ENCODE measurements around the gene DOHH. TPM values are rescaled to one million over a fixed set of nuclear protein-coding genes. Genes with fewer than 3 reads are reported as not detected.

The DOHH gene
- total RNA-seq, 1 donor from 2014 or later, result 13.6 TPM

- Mint-ChIP-seq H3K4me1 (no peaks in the 10 kb centered on the region), H3K27ac (no peak overlapping the region), H3K36me3 (ENCODE audit: low read depth) (peaks cover 44% of the 10 kb centered on the region), H3K27me3 (no peaks in the 10 kb centered on the region), H3K4me3 (no peak overlapping the region), H3K9me3 (no peaks in the 10 kb centered on the region)
- DNase-seq (no peak), ATAC-seq (ENCODE audit: low read depth) (no peak)
- intact Hi-C loops (cut with micrococcal nuclease), result no loop called here
- TF ChIP-seq CTCF (IDR thresholded peaks at IDR 0.05), result no peak
- POLR2A ChIA-PET, result no interaction called here
- CTCF ChIA-PET, result no interaction called here
Observed at GRCh38 chr19:3538258-3538929, 37.9 kb upstream of the DOHH start.

- ChIA-PET CTCF (no interaction called here), POLR2A (interaction anchor here (0.9 kb wide), 1 partner anchor 21 kb away, joined by 6 read pairs; no protein-coding TSS in a partner anchor)
- H3K9me3 Mint-ChIP-seq, result no peaks in the 10 kb centered on the region
- ATAC-seq (ENCODE audit: low read depth) (no peak), DNase-seq (no peak)
- intact Hi-C loops (cut with micrococcal nuclease), result no loop called here
- peaks cover 48% of the 10 kb centered on the region for H3K36me3 Mint-ChIP-seq (ENCODE audit: low read depth)
- no peak overlapping the region for H3K27ac Mint-ChIP-seq
- no peaks in the 10 kb centered on the region for H3K27me3 Mint-ChIP-seq
- TF ChIP-seq CTCF (IDR thresholded peaks at IDR 0.05), result no peak
- H3K4me1 Mint-ChIP-seq, result no peaks in the 10 kb centered on the region
- no peak overlapping the region for H3K4me3 Mint-ChIP-seq
Observed at GRCh38 chr19:3537438-3538240, 37.2 kb upstream of the DOHH start.

- no peaks in the 10 kb centered on the region for H3K27me3 Mint-ChIP-seq
- no peaks in the 10 kb centered on the region for H3K9me3 Mint-ChIP-seq
- POLR2A ChIA-PET, result interaction anchor here (0.6 to 0.9 kb wide), 3 partner anchors 21 to 228 kb away, joined by 3 to 7 read pairs (median 6); partner anchors contain the start of gene DOHH
- ATAC-seq (ENCODE audit: low read depth), result no peak
- CTCF ChIA-PET, result no interaction called here
- no peak overlapping the region for H3K27ac Mint-ChIP-seq
- intact Hi-C loops (cut with micrococcal nuclease), result no loop called here
- TF ChIP-seq CTCF (IDR thresholded peaks at IDR 0.05), result no peak
- peaks cover 49% of the 10 kb centered on the region for H3K36me3 Mint-ChIP-seq (ENCODE audit: low read depth)
- no peak for DNase-seq
- H3K4me3 Mint-ChIP-seq, result no peak overlapping the region
- no peaks in the 10 kb centered on the region for H3K4me1 Mint-ChIP-seq
Observed at GRCh38 chr19:3537101-3537437, 36.6 kb upstream of the DOHH start.

- DNase-seq (no peak), ATAC-seq (ENCODE audit: low read depth) (no peak)
- no peaks in the 10 kb centered on the region for H3K27me3 Mint-ChIP-seq
- no peaks in the 10 kb centered on the region for H3K4me1 Mint-ChIP-seq
- no peaks in the 10 kb centered on the region for H3K9me3 Mint-ChIP-seq
- intact Hi-C loops (cut with micrococcal nuclease), result no loop called here
- CTCF ChIA-PET, result no interaction called here
- H3K4me3 Mint-ChIP-seq, result no peak overlapping the region
- no peak overlapping the region for H3K27ac Mint-ChIP-seq
- POLR2A ChIA-PET, result interaction anchor here (0.6 to 0.8 kb wide), 2 partner anchors 36 to 229 kb away, joined by 3 to 7 read pairs; partner anchors contain the start of gene DOHH
- no peak for TF ChIP-seq CTCF (IDR thresholded peaks at IDR 0.05)
- peaks cover 49% of the 10 kb centered on the region for H3K36me3 Mint-ChIP-seq (ENCODE audit: low read depth)
Observed at GRCh38 chr19:3536429-3537100, 36.1 kb upstream of the DOHH start.

- no peak for ATAC-seq (ENCODE audit: low read depth)
- Mint-ChIP-seq H3K9me3 (no peaks in the 10 kb centered on the region), H3K27me3 (no peaks in the 10 kb centered on the region), H3K4me3 (no peak overlapping the region), H3K4me1 (no peaks in the 10 kb centered on the region), H3K27ac (no peak overlapping the region), H3K36me3 (ENCODE audit: low read depth) (peaks cover 49% of the 10 kb centered on the region)
- ChIA-PET CTCF (no interaction called here), POLR2A (no interaction called here)
- TF ChIP-seq CTCF (IDR thresholded peaks at IDR 0.05), result no peak
- DNase-seq, result no peak
- intact Hi-C loops (cut with micrococcal nuclease), result no loop called here
Observed at GRCh38 chr19:3535981-3536380, 35.5 kb upstream of the DOHH start.
